ENCODE data around the gene CHD6.

Gene CHD6

DNA sequence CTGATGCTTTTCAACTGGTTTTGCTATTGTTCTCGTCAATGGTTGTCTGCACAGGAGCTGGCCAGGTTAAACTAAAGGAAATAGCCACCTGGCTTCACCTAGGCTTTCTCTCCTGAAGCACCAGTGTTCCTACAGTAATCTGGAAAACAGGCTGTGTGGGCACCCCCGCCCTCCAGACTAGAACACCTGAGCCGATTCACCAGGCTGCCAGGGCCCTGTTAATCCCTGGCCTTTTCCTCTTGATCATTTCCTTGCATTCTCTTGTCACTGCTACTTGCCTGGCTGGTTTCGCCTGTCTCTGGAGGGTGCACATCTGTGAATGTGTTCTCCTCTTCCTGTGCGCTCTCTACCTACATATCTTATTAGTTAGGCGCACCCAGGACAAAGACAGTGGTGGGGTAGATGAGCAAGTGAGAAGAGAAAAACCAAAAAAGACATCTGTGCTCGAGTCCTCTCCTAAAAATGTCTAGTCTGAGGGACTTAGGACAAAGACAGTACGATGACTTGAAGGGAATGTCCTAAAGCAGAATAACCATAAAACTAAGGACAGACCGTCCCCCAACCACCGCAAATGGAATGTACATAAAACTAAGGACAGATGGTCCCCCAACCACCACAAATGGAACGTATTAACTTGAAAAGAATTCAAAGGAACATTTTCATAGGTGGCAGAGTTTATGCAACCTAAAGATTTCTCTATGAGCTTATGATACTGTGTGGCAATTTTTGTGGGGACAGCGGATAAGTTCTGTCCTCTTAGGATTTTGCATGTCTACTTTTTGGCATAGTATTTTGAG lies 205.7 kb downstream of the CHD6 start:
- no peak overlapping the region for H3K27ac ChIP-seq
- DNase-seq (ENCODE audit: low spot score), result no peak
- TF ChIP-seq, protein P1, sequence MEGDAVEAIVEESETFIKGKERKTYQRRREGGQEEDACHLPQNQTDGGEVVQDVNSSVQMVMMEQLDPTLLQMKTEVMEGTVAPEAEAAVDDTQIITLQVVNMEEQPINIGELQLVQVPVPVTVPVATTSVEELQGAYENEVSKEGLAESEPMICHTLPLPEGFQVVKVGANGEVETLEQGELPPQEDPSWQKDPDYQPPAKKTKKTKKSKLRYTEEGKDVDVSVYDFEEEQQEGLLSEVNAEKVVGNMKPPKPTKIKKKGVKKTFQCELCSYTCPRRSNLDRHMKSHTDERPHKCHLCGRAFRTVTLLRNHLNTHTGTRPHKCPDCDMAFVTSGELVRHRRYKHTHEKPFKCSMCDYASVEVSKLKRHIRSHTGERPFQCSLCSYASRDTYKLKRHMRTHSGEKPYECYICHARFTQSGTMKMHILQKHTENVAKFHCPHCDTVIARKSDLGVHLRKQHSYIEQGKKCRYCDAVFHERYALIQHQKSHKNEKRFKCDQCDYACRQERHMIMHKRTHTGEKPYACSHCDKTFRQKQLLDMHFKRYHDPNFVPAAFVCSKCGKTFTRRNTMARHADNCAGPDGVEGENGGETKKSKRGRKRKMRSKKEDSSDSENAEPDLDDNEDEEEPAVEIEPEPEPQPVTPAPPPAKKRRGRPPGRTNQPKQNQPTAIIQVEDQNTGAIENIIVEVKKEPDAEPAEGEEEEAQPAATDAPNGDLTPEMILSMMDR (conservative IDR thresholded peaks at IDR 0.05; ENCODE audit: low read depth), result no peak
- POLR2A ChIA-PET (ENCODE audit: low non-redundant PET), result no interaction called here
- CTCF ChIA-PET, result interaction anchor here (0.6 to 1.3 kb wide), 5 partner anchors 30 to 286 kb away, joined by 3 to 5 read pairs (median 3); partner anchors contain the start of gene LPIN3

GRCh38 chr20:41411391-41411847 lies 206.8 kb downstream of the CHD6 start:
- H3K27ac ChIP-seq, result no peak overlapping the region
- TF ChIP-seq, protein P1 (conservative IDR thresholded peaks at IDR 0.05; ENCODE audit: low read depth), result no peak; the same call in 1 of the 2 replicates
- ChIA-PET CTCF (interaction anchor here (0.5 to 1.9 kb wide), 17 partner anchors 8 to 1976 kb away, joined by 3 to 10 read pairs (median 3); partner anchors contain the start of gene LPIN3), POLR2A (ENCODE audit: low non-redundant PET) (interaction anchor here (0.6 kb wide), 1 partner anchor 39 kb away, joined by 3 read pairs; no protein-coding TSS in a partner anchor)
- peak; percentile 37 for DNase-seq (ENCODE audit: low spot score)

- TF ChIP-seq, protein P1 (conservative IDR thresholded peaks at IDR 0.05; ENCODE audit: low read depth), result no peak
- ChIA-PET CTCF (interaction anchor here (1.2 to 1.3 kb wide), 2 partner anchors 11 to 68 kb away, joined by 4 to 5 read pairs; partner anchors contain the start of gene LPIN3), POLR2A (ENCODE audit: low non-redundant PET) (no interaction called here)
- H3K27ac ChIP-seq, result no peak overlapping the region
- DNase-seq (ENCODE audit: low spot score), result no peak
Measured at GRCh38 chr20:41408986-41409385, 209.2 kb downstream of the CHD6 start.

GRCh38 chr20:41408156-41408794 lies 209.9 kb downstream of the CHD6 start:
- POLR2A ChIA-PET (ENCODE audit: low non-redundant PET), result no interaction called here
- no peak overlapping the region for H3K27ac ChIP-seq
- no peak for DNase-seq (ENCODE audit: low spot score)
- CTCF ChIA-PET, result interaction anchor here (0.6 kb wide), 1 partner anchor 1633 kb away, joined by 3 read pairs; no protein-coding TSS in a partner anchor
- TF ChIP-seq, protein P1 (conservative IDR thresholded peaks at IDR 0.05; ENCODE audit: low read depth), result no peak

DNA sequence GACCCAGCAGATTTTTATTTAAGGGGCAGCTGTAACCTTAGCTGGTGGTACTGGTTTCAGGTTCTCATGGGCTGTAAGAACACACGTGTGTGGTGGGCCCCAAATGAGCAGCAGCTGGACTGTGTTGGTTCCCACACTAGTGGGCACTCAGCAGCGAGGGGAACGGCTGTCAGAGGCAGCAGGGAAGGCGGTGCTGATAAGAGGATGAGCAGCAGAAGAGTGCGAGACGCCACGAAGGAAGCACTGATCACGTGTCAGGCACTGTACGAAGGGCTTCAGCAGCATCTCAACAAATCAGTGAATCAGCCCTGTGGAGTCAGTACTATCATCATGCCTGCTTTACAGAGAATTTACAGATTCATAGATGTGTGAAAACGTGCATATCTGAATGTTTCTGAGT lies 210.6 kb downstream of the CHD6 start:
- ChIA-PET CTCF (interaction anchor here (0.6 kb wide), 1 partner anchor 26 kb away, joined by 4 read pairs; no protein-coding TSS in a partner anchor), POLR2A (ENCODE audit: low non-redundant PET) (no interaction called here)
- no peak overlapping the region for H3K27ac ChIP-seq
- TF ChIP-seq, protein P1 (conservative IDR thresholded peaks at IDR 0.05; ENCODE audit: low read depth), result no peak
- no peak for DNase-seq (ENCODE audit: low spot score)

DNA sequence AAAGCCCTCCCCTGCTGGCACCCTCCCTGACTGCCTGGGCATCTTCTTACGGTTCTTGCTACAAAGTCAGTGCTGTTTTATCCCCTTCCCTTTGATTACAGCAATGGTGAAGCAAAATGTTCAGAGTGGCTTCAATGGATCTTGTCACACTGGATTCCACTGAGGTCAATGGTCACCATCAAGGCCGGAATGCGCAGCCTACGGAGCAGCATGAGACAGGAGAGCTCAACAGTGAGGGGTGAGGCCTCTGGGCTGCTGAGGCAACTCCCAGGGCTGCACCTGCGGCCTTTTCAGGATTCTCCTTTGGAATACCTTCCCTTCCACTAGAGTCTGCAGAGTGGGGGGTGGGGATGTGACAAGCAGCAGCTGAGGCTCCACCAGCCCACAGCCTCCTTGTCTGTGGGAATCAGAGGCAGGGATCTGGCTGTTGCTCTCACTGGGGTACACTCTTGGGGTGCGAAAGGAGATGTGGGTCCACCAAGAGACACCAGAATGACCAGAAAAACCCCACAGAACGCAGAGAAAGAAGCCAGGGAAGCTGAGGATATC lies 211.2 kb downstream of the CHD6 start:
- ChIA-PET POLR2A (ENCODE audit: low non-redundant PET) (no interaction called here), CTCF (no interaction called here)

More for the DNA sequence above, 211.2 kb downstream of the CHD6 start:
- TF ChIP-seq, protein P1 (conservative IDR thresholded peaks at IDR 0.05; ENCODE audit: low read depth), result no peak
- DNase-seq (ENCODE audit: low spot score), result no peak
- H3K27ac ChIP-seq, result no peak overlapping the region
